HG02588 (cell line): Measurements from ENCODE around the gene UBL4B.

ENCODE experiments used
- ATAC-seq: cut with Tn5 transposase; IDR thresholded peaks from one replicate; pipeline ENCODE4 v1.9.1; 2021; ENCODE audit warnings: mild to moderate bottlenecking, moderate library complexity; ENCODE audit not compliant: unreplicated experiment

UBL4B gene

DNA sequence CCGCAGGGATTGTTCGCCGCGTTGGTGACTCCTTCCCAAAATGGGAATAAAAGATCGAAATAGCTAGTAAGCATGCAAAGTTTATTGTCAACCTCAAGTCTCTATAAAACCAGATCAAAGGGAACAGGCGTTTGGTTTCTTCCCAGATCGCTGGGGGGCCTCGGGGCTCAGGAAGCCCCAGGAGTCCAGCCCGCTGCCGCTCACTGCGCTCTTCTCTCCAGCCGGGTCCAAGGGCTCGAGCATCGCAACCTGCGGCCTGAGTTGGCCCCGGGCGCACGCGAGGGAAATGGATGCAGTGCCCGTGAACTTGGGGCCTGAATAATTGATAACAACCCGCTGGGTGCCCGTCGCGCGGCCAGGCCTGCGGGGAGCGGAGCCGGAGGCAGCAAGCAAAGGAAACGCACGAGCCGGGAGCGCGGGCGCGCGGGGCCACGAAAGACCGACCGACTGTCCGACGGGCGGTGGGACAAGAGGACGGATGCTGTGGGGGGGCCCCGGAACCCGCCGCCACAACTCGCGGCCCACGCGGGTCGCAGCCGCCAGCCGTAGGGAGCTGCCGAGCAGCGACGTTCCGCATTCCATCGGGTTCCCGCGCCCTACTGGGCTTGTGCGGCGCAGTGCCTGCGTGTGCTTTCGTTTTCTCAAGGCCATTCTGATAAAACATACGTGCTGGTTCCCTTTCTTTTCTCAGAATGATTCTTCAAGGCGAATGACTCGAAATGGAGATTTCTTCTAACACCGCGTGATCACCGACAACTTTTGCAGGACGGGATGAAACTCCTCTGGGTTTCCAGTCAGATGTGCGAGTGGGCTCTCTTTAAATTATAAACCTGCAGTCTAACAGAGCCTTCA is 27.8 kb upstream of the UBL4B start:
- no peak for ATAC-seq

DNA sequence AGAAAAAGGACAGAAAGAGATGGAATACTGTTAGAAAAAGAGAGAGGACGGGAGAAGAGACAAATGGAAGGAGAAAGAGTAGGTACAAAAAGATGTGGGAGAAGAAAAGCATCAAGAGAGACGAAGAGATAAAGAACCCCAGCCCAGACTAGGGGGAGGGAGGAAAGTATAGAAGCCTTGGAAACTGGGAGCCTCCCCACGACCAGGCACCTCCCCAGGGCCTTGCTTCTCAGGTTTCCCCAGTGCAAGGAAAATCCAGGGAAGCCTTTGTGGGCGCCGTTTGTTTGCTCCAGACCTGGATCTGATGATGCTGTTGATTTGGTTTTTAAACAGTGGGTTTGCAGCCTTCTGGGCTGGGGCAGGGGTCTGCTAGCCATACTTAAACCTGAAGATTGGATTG is 26.6 kb upstream of the UBL4B start:
- ATAC-seq, result no peak

DNA sequence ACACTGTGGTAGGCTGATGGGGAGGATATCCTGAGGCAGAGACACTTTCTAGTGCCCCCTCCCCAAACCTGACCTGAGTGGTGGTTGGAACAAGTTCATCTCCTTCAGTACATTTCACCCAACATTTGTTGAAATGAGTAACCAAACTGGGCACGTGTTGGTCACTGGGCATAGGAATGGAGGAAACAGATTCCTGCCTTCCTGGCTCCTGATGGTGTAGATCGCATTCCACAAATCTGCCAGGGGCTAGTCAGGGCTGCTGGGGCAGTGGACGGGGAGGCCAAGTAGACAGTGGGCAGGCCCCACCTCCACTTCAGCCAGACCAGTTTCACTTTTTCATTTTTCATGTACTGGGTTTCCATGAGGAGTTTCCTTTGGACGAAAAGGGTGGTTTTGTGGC is 25.3 kb upstream of the UBL4B start:
- ATAC-seq, result no peak

DNA sequence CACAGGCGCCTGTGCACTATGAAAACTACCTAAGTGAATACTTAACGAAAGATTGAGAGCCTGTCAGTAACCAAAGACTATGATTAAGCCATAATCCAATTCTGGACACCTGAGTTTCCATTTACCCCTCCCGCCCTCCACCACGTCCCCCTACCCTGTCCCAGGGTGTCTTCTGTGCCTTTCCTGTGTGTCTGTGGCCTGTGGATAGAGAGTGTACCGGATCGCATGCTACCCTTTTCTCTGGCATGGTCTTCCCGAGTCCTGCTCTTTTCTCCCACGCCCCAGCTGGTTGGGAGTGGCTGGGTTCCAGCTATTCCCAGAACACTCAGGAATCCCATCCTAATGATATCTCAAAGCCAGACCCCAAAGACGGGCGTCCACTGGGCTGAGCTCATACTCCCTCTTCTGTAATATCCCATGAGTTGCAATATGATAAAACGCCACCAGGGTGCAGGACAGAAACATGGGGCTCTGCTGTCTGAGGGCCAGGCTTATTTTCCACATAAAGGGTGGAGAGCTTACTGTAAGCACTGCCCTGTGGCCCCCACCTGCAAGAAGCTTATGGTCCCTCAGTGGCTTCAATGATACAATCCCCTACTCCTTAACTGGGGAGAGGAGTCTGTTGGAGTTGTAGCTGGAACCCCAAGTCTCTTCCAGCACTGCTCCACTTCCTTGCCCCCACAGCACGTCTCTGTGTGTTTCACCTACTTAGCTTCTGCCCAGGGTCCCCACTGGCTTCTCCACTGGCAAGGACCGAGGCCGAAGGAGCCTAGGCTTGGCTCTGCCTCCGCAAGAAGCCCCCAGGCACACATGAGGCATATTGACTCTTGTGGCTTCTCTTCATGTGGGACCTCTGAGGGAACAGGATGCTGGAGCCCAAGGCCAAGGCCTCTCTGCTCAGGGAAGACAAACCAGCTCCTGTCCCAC is 24.2 kb upstream of the UBL4B start:
- peak; percentile 58 for ATAC-seq

DNA sequence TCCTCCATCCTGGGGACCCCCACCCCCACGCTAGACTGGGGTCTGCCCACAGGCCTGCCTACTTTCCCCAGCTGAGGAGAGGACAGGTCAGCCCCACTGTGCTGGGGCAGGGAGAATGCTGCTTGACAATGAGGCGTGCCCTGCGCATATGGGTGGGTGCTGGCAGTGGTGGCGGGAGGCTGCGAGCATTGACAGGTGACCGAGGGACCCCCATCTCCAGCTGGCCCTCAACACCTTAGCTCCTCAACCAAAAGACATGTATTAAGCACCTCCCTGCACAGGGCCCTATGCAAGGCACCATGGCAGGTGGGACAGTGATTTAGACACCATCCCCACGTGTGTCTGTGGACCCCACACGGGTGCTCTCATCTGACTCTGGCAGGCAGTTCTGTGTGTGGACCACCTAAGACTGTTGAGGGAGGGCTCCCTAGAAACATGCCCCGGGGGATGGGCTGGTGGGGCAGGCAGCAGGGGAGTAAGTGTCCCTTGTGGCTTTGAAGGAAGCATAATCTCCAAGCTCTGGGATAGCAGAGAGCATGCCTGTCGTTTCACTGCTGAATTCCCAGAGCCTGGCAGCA is 23.4 kb upstream of the UBL4B start:
- ATAC-seq, result no peak

DNA sequence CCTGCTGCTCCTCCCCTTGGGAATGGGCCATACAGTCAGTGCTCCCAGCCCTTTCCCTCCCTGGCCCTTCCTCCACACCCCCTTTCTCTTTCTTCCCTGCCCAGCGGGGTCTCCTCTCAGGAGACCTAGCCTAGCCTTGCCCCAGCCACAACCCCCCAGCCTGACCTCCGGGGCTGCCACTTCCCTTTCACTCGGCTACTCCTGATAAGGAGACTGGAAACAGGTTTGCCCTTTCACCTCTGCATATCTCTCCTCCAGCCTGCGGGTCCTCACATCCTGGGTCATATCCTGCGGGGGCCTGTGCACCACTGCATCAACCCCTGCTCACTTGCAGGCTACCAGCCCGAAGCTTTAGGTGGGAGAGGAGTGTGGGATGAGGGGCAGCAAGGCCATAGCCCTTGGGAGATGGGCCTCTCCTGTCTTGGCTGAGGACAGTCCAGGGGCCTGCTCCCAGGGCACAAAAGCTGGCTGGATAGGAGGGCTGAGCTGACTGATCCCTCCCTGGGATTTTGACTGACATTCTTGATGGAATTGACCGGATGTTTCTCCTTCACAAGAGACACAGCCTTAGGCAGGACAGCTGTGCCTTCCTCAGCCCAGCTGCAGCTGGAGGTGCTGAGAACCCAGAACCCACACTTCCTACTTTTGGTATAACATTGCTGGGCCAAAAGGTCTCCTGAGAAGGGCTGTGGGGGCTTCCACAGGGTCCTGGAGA is 22.5 kb upstream of the UBL4B start:
- no peak for ATAC-seq

DNA sequence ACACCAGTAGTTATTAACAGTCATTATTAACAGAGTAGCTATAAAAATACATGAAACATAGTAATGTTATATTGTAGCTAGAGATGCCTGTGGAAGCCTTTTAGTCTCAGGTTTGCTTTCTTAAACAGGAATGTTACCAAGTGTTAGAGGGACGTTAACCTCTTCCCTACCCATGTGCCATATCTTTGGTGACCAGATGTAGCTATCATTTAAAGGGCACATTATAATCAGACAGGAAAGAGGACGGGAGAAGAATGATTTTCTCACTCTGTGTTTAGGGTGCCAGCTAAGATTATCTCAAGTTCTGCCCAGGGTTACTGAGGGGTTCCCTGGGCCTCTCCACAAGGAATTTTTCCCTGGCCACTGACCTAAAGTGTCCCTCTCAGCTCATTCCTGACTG is 20.9 kb upstream of the UBL4B start:
- ATAC-seq, result no peak

DNA sequence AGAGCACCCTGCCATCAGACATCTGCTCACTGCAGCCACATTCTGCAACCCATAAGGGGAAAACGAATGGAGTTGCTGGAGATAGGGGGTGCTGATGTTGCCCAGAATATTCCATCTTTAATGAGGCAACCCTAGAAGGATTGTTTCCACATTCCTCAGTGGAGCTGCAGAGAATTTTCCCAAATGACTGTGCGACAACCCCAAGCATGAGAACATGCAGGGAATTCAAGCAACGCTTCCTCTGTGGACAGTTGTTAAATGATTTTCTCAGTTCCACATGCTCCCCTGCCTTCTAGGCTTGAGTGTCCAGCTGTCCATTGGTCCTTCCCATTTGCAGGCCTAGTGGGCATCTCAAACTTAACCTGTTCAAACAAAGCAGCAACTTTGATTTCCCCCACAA is 20.5 kb upstream of the UBL4B start:
- no peak for ATAC-seq

DNA sequence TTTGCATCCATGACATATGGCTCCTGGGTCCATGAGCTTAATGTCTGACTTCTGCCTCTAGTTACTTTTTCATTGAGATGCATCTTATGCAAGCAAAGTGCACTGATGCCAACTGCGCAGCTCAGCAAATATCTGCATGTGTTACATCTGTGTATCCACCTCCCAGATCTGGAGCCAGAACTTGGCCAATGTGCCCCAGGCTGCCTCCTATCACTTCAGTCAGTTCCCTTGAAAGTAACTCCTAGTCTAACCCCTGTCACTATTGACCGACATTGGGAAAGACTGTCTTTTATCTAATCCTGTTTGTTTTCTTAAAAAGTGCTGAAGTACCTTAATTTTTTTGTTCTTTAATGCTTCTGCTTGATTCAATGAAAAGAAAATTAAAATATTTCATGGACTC is 19.3 kb upstream of the UBL4B start:
- ATAC-seq, result no peak

DNA sequence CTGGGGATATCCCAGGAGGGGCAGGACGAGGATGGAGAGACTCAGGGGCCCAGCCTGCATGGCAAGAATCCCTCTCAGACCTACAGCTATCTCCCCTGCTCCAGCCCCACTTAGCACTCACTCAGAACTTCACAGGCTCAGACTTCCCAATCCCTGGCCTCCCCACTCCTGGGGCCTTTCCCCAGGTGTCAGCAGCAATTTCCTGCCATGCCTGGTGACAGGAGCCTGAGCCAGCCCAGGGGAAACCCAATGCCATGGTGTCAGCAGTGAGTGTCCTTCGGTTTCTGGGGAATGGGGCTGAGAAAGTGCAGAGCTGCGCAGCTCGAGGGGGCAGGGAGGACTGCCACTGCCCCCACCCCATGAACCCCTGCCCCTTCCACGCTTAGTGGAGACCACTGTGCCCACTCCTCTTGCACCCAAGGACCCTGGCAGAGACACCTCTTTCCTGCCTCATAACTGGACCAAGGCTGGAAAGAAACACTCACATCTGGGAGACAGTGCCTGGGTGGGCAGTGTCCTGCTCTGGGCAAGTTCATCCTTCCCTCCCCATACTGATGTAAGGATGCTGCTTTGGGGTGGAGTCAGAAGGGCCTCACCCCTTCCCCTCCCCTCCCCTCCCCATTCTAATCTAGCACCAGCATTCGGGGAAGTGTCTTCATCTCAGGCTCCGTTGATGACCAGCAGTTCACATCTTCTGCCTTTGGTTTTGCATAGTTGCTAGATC is 17.1 kb upstream of the UBL4B start:
- no peak for ATAC-seq

DNA sequence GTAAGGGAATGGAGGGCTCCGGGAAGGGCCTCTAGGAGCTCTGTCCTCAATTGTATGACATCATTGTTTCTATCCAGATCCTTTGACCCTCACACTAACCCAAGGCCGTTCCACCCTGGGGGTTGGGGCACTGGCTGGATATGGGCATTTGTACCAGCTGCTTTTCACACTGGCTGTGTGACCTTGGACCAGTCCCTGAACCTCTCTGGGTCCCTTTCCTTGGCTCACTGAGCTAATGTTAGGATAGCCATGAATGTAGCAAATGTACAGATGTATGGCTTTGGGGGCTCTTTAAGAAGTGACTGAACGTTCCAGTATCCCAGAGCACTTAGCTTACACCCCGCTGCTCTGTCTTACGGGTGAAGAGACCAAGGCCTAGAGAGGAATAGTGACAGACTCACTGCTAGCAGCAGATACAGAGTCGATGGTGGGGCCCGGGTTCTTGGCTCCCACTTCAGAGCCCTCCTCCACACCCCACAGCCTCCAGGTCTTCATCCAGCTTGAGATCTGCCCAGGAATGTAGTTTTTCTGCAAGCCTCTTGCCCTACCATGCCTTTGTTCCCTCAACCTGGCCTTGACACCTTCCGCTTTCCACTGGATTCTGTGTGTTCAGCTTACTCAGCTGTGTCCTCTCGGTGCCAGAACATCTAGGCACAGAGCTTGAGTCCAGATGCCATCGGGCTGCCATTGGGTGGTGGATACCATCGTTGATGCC is 14.6 kb upstream of the UBL4B start:
- no peak for ATAC-seq

DNA sequence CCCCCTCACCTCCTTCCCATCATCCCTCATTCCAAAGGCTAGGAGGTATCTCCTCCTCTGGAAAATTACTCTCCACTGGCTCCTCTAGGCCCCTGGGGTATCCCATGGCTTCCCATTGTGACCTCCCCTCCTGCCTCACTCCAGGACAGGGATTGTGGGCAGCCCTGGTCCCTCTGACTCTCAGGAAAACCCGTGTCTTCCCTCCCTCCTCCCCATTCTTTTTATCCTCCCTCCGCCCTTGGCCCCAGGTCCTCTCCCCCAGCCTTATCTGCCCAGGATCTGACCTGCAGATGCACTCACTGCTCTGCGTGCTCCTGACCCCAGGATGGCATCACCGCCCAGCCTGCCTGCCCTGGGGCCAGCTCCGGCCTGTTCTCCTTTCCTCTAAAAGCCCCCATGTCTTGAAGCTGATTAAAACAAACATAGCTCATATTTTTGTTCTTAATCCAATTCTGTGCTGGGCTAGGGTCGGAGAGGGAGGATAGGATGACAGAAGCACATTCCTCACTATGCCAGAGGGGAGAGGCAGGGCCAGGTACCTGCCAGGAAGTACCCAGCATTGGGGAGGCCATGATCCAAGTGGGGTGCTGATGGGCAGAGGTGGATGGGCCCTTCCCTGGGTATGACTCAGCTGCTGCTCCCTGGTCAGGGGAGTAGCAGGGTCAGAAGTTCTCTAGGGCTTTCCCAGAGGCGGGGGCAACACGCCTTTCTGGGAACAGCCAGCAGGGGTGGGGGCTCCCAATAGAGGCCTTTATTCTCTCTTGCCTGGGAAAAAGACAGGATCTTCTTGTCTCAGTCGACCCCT is 13.8 kb upstream of the UBL4B start:
- ATAC-seq, result no peak

DNA sequence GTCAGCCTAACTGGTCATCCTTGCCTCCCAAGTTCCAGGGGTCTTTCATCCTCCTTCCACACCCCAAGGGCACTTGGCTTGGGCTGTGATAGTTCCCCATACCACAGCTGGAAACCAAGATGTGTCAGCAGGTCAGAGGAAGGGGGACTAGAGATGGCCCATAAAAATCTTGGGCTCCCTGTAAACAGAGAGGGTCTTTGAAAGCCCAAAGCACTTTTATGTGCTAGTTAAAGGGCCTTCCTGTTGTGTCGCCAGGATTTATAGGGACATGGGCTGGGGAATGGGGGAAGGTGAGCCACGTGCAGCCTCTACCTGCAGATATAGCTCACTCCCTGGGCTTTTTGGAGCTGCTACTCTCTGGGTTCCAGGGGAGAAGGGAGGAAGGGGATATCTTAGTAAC is 11.9 kb upstream of the UBL4B start:
- no peak for ATAC-seq

DNA sequence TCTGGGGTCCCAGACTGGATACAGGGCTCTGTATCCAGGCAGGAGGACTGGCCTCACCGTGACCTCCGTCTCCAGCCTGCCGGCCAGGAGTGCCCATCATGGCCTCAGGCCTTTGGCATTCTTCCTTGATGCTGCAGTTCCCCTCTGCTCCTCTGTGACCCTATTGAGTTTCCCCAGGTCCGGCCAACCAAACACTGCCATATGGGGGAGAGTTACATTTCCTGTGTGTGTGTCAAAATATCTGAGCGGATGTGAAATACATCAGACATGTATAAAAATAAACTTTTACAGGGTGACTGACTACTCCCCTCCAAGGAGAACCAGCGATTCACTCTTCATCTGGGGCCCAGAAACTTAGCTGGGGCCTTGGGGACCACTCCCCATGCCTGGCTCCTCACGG is 10.2 kb upstream of the UBL4B start:
- no peak for ATAC-seq

DNA sequence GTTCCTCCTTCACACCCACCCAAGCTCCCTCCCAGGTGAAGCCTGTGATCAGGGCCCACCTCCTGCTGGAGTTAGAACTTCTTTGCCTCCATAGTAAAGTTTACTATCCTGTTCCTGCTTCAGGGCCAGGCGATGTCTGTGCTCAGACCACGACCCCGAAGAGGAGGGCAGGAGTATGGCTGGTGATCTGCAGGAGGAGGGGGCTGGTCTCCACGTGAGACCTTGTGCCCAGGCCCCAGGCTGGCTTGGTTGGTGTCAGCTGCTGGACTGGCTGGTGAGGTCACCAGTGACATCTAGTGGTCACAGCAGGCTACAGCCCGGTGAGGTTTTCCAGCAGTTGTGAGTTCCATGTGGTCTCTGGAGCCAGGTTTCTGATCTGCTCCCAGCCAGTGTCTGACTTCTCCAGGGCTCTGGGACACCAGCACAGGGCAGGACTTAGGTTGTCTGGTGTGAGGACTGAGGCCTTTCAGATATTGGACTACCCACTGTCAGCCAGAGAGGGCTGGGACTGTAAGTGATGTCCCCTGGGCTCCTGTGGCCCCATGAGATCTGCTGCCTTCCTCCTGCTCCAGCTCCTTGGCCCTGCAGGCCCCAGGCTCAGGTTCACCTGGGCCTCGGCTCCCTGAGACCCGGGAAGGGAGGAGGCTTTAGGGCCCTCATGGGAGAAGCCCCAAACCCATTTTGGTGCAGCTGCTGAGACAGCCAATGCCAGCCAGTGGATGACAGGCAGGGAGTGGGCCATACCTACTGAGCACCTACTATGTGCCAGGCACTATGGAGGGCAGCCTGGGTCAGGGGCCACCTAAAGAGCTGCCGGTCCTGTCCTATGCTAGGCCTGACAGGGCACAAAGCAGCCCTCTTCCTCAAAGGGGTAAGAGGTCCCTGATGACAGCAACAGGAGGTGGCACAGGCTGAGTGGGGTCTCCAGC is 6.0 kb upstream of the UBL4B start:
- ATAC-seq, result no peak

DNA sequence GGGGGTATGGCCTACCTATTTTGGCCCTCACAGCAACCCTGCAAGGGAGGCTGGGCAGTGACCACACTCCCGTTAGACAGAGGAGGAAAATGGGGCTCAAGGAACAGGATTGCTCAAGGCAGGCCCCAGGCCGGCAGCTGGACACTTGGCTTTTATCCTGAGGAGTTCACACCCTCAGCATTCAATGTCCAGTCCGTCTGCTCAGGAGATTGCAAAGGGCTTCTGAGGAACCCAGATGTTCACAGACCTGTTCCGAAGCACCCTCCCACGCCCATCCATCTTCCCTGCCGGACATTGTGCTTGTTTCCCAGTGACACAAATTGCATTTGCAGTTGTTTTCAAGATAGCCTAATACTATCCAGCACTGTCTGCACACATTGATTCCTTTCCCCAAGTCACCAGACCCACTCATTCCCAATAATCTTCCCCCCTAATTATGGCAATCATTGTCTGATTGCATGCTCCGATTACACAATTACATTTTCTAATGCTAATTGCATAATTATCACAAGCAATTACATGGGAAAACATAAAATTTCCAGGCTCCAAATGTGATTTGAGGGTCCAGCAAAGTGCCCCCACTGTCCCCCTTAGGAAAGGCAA is 4.3 kb upstream of the UBL4B start:
- ATAC-seq, result no peak

DNA sequence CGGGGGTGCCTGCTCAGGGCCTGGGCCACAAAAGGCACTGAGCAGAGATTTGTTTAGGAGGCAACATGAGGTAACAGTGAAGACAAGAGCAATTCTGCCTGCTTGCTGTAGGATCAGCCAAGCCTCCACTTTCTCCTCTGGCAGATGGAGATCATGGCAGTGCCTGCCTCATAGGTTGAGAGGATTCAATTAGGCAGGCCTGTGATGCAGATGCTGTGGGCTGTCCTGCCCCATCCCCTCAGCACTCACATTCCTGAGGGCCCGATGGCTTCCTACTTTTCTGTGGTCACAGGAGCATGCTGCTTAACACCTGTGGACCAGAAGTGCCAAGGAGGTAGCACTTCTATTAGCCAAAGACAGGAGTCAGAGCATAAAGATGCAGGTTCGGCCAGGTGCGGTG is 1.2 kb upstream of the UBL4B start:
- ATAC-seq, result no peak
